ENCODE data around the gene DDX18. TPM values are rescaled to one million over a fixed set of nuclear protein-coding genes. Genes with fewer than 3 reads are reported as not detected.

DDX18 gene
- total and polyA plus RNA-seq, 8 donors = 11.0 to 28.0 (median 19.2) TPM

DNA sequence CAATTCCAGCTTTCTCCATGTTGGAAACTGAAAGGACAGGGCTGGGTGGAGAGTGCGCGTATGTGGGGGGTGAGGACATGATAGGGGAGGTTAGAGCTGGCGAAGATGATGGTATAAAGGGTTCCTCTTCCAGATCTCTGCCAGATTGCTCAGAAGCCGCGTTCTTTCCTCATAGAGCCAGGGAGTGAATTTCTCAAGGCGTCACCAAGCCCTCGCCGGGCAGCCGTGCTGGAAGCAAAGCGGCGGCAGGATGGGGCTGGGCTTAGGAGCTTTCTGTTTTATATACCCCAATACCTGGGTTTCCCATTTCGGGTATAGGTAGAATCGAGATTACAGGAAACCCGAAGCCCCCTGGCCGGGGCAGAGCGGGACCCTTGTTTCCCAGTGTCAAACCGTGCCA lies 43.8 kb downstream of the DDX18 start:
- DNase-seq (no peak), ATAC-seq (no peak), FAIRE-seq (no peak)
- H3K27me3 ChIP-seq = peaks cover 0 to 5% (median 0%) of the 10 kb centered on the region in 4 donors
- H3K4me1 ChIP-seq = no peaks in the 10 kb centered on the region
- 63 to 74% methylated on average over 17 of the region's 17 CpGs for WGBS, 2 donors
- H3K4me3 ChIP-seq = no peak overlapping the region
- no peaks in the 10 kb centered on the region for H3K9me3 ChIP-seq
- H3K36me3 ChIP-seq = no peaks in the 10 kb centered on the region
- intact Hi-C loops (cut with DNase I) = no loop called here
- TF ChIP-seq, protein P1, sequence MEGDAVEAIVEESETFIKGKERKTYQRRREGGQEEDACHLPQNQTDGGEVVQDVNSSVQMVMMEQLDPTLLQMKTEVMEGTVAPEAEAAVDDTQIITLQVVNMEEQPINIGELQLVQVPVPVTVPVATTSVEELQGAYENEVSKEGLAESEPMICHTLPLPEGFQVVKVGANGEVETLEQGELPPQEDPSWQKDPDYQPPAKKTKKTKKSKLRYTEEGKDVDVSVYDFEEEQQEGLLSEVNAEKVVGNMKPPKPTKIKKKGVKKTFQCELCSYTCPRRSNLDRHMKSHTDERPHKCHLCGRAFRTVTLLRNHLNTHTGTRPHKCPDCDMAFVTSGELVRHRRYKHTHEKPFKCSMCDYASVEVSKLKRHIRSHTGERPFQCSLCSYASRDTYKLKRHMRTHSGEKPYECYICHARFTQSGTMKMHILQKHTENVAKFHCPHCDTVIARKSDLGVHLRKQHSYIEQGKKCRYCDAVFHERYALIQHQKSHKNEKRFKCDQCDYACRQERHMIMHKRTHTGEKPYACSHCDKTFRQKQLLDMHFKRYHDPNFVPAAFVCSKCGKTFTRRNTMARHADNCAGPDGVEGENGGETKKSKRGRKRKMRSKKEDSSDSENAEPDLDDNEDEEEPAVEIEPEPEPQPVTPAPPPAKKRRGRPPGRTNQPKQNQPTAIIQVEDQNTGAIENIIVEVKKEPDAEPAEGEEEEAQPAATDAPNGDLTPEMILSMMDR (IDR thresholded peaks at IDR 0.05) = no peak
- no peak overlapping the region for H3K27ac ChIP-seq

DNA sequence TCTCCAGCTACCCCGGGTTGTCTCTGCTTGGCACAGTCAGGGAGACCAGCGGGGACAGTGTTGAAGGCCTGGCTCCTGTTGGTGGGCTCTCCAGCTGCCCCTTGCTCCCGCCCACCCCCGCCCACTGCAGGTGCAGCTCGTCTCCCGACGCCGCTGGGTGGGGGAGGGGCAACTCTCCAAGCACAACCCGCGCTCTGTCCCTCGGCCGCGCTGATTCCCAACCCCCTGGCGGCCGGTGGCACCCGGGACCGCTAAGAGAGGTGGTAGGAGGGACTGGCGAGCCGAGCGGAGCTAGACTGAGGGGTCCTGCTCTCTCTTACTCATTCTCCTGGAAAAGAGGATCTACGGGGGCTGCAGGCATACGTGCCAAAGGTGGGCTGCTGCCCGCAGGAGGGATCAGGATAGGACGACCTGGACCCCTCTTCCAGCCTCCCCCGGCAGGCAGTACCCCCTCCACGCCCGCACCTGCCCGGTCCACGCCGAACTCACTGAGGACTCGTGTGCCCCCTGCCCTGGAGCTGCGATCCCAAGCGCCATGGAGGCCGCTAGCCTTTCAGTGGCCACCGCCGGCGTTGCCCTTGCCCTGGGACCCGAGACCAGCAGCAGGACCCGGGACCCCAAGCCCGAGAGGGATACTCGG lies 44.5 kb downstream of the DDX18 start:
- no peak overlapping the region for H3K4me3 ChIP-seq
- ATAC-seq (no peak), DNase-seq (peak in 1 of 6 donors; percentile 37), FAIRE-seq (no peak)
- TF ChIP-seq, protein P1 (IDR thresholded peaks at IDR 0.05) = no peak
- intact Hi-C loops (cut with DNase I) = no loop called here
- H3K27ac ChIP-seq = no peak overlapping the region
- H3K9me3 ChIP-seq = no peaks in the 10 kb centered on the region
- peaks cover 0 to 5% (median 0%) of the 10 kb centered on the region in 4 donors for H3K27me3 ChIP-seq
- H3K4me1 ChIP-seq = no peaks in the 10 kb centered on the region
- 46 to 53% methylated on average over 39 to 41 of the region's 41 CpGs for WGBS, 2 donors
- no peaks in the 10 kb centered on the region for H3K36me3 ChIP-seq

DNA sequence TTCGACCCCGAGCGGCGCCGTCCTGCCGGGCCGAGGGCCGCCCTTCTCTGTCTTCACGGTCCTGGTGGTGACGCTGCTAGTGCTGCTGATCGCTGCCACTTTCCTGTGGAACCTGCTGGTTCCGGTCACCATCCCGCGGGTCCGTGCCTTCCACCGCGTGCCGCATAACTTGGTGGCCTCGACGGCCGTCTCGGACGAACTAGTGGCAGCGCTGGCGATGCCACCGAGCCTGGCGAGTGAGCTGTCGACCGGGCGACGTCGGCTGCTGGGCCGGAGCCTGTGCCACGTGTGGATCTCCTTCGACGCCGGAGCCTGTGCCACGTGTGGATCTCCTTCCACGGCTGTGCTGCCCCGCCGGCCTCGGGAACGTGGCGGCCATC lies 45.0 kb downstream of the DDX18 start:
- Histone ChIP-seq H3K4me1 (no peaks in the 10 kb centered on the region), H3K4me3 (no peak overlapping the region), H3K27me3 (peaks cover 0 to 5% (median 0%) of the 10 kb centered on the region in 4 donors), H3K9me3 (no peaks in the 10 kb centered on the region), H3K27ac (no peak overlapping the region), H3K36me3 (no peaks in the 10 kb centered on the region)
- WGBS, 2 donors = 65 to 71% methylated on average over 41 to 44 of the region's 44 CpGs
- ATAC-seq (no peak), DNase-seq (peak in 1 of 6 donors; percentile 70), FAIRE-seq (no peak)
- TF ChIP-seq, protein P1 (IDR thresholded peaks at IDR 0.05) = no peak
- intact Hi-C loops (cut with DNase I) = no loop called here

DNA sequence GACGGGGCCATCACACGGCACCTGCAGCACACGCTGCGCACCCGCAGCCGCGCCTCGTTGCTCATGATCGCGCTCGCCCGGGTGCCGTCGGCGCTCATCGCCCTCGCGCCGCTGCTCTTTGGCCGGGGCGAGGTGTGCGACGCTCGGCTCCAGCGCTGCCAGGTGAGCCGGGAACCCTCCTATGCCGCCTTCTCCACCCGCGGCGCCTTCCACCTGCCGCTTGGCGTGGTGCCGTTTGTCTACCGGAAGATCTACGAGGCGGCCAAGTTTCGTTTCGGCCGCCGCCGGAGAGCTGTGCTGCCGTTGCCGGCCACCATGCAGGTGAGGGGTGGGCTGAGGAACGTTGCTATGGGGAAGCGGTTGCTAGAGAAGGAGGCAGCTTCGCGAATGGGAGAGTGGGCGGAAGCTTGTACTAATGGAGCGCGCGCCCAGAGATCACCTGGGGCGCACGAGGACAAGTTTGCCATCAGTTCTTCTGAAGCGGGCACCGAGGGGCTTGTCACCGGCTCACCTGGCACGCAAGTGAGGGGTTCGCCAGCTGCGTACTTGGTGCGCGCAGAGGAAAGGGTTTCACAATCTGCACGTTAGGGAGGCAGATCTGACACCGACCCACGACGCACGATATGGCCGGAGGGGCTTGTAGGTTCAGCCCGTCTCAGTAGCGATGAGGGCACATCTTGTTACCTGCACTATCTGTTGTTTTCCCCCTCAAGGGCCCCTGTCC lies 45.6 kb downstream of the DDX18 start:
- H3K4me3 ChIP-seq = no peak overlapping the region
- 32 to 49% methylated on average over 68 to 69 of the region's 69 CpGs for WGBS, 2 donors
- no peaks in the 10 kb centered on the region for H3K36me3 ChIP-seq
- DNase-seq = no peak
- peak in 2 of 4 donors; percentile 17 to 20 for ATAC-seq
- intact Hi-C loops (cut with DNase I) = no loop called here
- TF ChIP-seq, protein P1 (IDR thresholded peaks at IDR 0.05) = no peak
- H3K27me3 ChIP-seq = peaks cover 0 to 2% (median 0%) of the 10 kb centered on the region in 4 donors
- H3K9me3 ChIP-seq = no peaks in the 10 kb centered on the region
- H3K4me1 ChIP-seq = no peaks in the 10 kb centered on the region
- FAIRE-seq = no peak
- H3K27ac ChIP-seq = no peak overlapping the region

DNA sequence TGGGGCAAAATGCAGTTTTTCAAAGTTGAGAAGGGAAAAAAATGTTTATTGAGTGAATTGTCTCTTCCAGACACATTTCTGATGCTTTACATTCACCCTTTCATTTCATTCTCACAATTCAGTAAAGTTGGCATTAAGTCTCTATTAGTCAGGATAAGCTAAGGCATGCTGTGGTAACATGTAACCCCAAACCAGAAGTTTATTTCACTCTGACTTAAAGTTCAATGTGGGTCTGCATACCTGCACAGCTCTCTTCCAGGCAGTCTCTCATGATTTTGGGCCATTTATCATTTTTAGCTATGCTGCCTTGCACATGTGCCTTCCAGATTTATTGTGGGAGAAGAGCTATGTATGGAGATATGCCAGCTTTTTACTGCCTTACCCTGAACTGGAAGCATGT lies 48.0 kb downstream of the DDX18 start:
- ATAC-seq (no peak), FAIRE-seq (no peak), DNase-seq (no peak)
- Histone ChIP-seq H3K27me3 (no peaks in the 10 kb centered on the region), H3K27ac (no peak overlapping the region), H3K9me3 (no peaks in the 10 kb centered on the region), H3K4me1 (no peaks in the 10 kb centered on the region), H3K36me3 (no peaks in the 10 kb centered on the region), H3K4me3 (no peak overlapping the region)
- TF ChIP-seq, protein P1 (IDR thresholded peaks at IDR 0.05) = no peak
- intact Hi-C loops (cut with DNase I) = no loop called here

All from pancreas (tissue), 10 donors.